ENCODE measurements around the gene CFAP65.

The CFAP65 gene

GRCh38 chr2:219042157-219042556 lies 841 bp upstream of the CFAP65 start:
- Histone ChIP-seq H3K9ac (no peak overlapping the region), H3K36me3 (no peaks in the 10 kb centered on the region), H3K27ac (no peak overlapping the region), H3K4me2 (no peak overlapping the region), H3K4me1 (no peaks in the 10 kb centered on the region), H3K9me3 (replicated peaks in 1 of 11) (no peaks in the 10 kb centered on the region), H3K27me3 (peaks cover 0 to 31% (median 10%) of the 10 kb centered on the region in 11 experiments; a peak in 10 of 22 replicates), H3K4me3 (no peak overlapping the region), H4K20me1 (peaks cover 0 to 25% (median 0%) of the 10 kb centered on the region in 11 experiments; a peak in 4 of 22 replicates)
- no peak for TF ChIP-seq Cebpa-rat (IDR thresholded peaks at IDR 0.05)

- H3K9me3 ChIP-seq (replicated peaks in 1 of 11), result no peaks in the 10 kb centered on the region
- H3K4me1 ChIP-seq, result no peaks in the 10 kb centered on the region
- no peak overlapping the region for H3K4me3 ChIP-seq
- no peak overlapping the region for H3K9ac ChIP-seq
- no peak overlapping the region for H3K27ac ChIP-seq
- H3K4me2 ChIP-seq, result no peak overlapping the region
- TF ChIP-seq Cebpa-rat (IDR thresholded peaks at IDR 0.05), result no peak
- peaks cover 0 to 29% (median 0%) of the 10 kb centered on the region in 11 experiments; a peak in 4 of 22 replicates for H4K20me1 ChIP-seq
- no peaks in the 10 kb centered on the region for H3K36me3 ChIP-seq
- H3K27me3 ChIP-seq, result peaks cover 0 to 32% (median 10%) of the 10 kb centered on the region in 11 experiments; a peak in 9 of 22 replicates
These were observed 2.7 kb downstream of the CFAP65 start for GRCh38 chr2:219038600-219038999.

- Histone ChIP-seq H4K20me1 (peaks cover 0 to 29% (median 0%) of the 10 kb centered on the region in 11 experiments; a peak in 3 of 22 replicates), H3K9me3 (replicated peaks in 1 of 11) (no peaks in the 10 kb centered on the region), H3K27me3 (peaks cover 0 to 32% (median 8%) of the 10 kb centered on the region in 11 experiments; a peak in 10 of 22 replicates), H3K4me2 (no peak overlapping the region), H3K4me1 (no peaks in the 10 kb centered on the region), H3K9ac (no peak overlapping the region), H3K36me3 (no peaks in the 10 kb centered on the region), H3K27ac (no peak overlapping the region), H3K4me3 (no peak overlapping the region)
- TF ChIP-seq Cebpa-rat (IDR thresholded peaks at IDR 0.05), result no peak
These were observed 3.4 kb downstream of the CFAP65 start for GRCh38 chr2:219037783-219038499.

GRCh38 chr2:219035942-219036341 lies 5.4 kb downstream of the CFAP65 start:
- no peak overlapping the region for H3K27ac ChIP-seq
- peaks cover 0 to 28% (median 0%) of the 10 kb centered on the region in 11 experiments; a peak in 3 of 22 replicates for H4K20me1 ChIP-seq
- no peak overlapping the region for H3K4me2 ChIP-seq
- H3K9me3 ChIP-seq (replicated peaks in 1 of 11), result no peaks in the 10 kb centered on the region
- no peak overlapping the region for H3K4me3 ChIP-seq
- H3K4me1 ChIP-seq, result no peaks in the 10 kb centered on the region
- H3K9ac ChIP-seq, result no peak overlapping the region
- peaks cover 0 to 27% (median 4%) of the 10 kb centered on the region in 11 experiments; a peak in 7 of 22 replicates for H3K27me3 ChIP-seq
- H3K36me3 ChIP-seq, result no peaks in the 10 kb centered on the region
- no peak for TF ChIP-seq Cebpa-rat (IDR thresholded peaks at IDR 0.05)

- peaks cover 0 to 27% (median 4%) of the 10 kb centered on the region in 11 experiments; a peak in 7 of 22 replicates for H3K27me3 ChIP-seq
- no peak overlapping the region for H3K4me2 ChIP-seq
- H4K20me1 ChIP-seq, result peaks cover 0 to 28% (median 0%) of the 10 kb centered on the region in 11 experiments; a peak in 4 of 22 replicates
- no peak overlapping the region for H3K4me3 ChIP-seq
- H3K9me3 ChIP-seq (replicated peaks in 1 of 11), result no peaks in the 10 kb centered on the region
- H3K4me1 ChIP-seq, result no peaks in the 10 kb centered on the region
- H3K9ac ChIP-seq, result no peak overlapping the region
- H3K36me3 ChIP-seq, result no peaks in the 10 kb centered on the region
- H3K27ac ChIP-seq, result no peak overlapping the region
- no peak for TF ChIP-seq Cebpa-rat (IDR thresholded peaks at IDR 0.05)
These were observed 6.5 kb downstream of the CFAP65 start for GRCh38 chr2:219034823-219035222.

- Histone ChIP-seq H3K27ac (no peak overlapping the region), H3K4me3 (no peak overlapping the region), H3K36me3 (no peaks in the 10 kb centered on the region), H3K4me2 (no peak overlapping the region), H3K27me3 (peaks cover 0 to 27% (median 4%) of the 10 kb centered on the region in 11 experiments; a peak in 7 of 22 replicates), H3K9me3 (replicated peaks in 1 of 11) (no peaks in the 10 kb centered on the region), H4K20me1 (peaks cover 0 to 35% (median 0%) of the 10 kb centered on the region in 11 experiments; a peak in 8 of 22 replicates), H3K9ac (no peak overlapping the region), H3K4me1 (no peaks in the 10 kb centered on the region)
- no peak for TF ChIP-seq Cebpa-rat (IDR thresholded peaks at IDR 0.05)
These were observed 9.1 kb downstream of the CFAP65 start for GRCh38 chr2:219032051-219032745.

- Histone ChIP-seq H4K20me1 (peaks cover 0 to 38% (median 0%) of the 10 kb centered on the region in 11 experiments; a peak in 8 of 22 replicates), H3K36me3 (no peaks in the 10 kb centered on the region), H3K9ac (no peak overlapping the region), H3K27me3 (peaks cover 0 to 26% (median 4%) of the 10 kb centered on the region in 11 experiments; a peak in 7 of 22 replicates), H3K4me3 (no peak overlapping the region), H3K4me2 (no peak overlapping the region), H3K9me3 (replicated peaks in 1 of 11) (no peaks in the 10 kb centered on the region), H3K4me1 (no peaks in the 10 kb centered on the region), H3K27ac (no peak overlapping the region)
- TF ChIP-seq Cebpa-rat (IDR thresholded peaks at IDR 0.05), result no peak
These were observed 10.1 kb downstream of the CFAP65 start for GRCh38 chr2:219031005-219031738.

GRCh38 chr2:219030177-219030940 lies 11.0 kb downstream of the CFAP65 start:
- no peak for TF ChIP-seq Cebpa-rat (IDR thresholded peaks at IDR 0.05)
- Histone ChIP-seq H3K4me3 (no peak overlapping the region), H3K4me1 (no peaks in the 10 kb centered on the region), H3K27me3 (peaks cover 0 to 18% (median 4%) of the 10 kb centered on the region in 11 experiments; a peak in 7 of 22 replicates), H4K20me1 (peaks cover 0 to 46% (median 0%) of the 10 kb centered on the region in 11 experiments; a peak in 9 of 22 replicates), H3K4me2 (no peak overlapping the region), H3K9me3 (replicated peaks in 1 of 11) (no peaks in the 10 kb centered on the region), H3K9ac (no peak overlapping the region; a peak in 1 of 22 replicates), H3K36me3 (no peaks in the 10 kb centered on the region), H3K27ac (no peak overlapping the region)
